ENCODE data around the gene ZNF215.

The ZNF215 gene

DNA sequence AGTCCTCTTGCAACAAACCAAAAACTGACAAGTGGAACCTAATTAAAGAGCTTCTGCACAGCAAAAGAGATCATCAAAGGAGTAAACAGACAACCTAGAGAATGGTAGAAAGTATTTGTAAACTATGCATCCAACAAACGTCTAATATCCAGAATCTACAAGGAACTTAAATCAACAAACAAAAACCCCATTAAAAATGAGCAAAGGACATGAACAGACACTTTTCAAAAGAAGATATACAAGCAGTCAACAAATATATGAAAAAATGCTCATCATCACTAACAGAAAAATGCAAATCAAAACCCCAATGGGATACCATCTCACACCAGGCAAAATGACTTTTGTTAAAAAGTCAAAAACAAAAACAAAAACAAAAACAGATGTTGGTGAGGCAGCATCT is 60.3 kb downstream of the ZNF215 start:
- no peaks in the 10 kb centered on the region for H4K20me1 ChIP-seq (ENCODE audit: insufficient read depth, low read length)
- no peaks in the 10 kb centered on the region for H3K27me3 ChIP-seq (ENCODE audit: insufficient read depth, low read length, poor library complexity)
- ATAC-seq (ENCODE audit: insufficient read depth, low read depth) (no peak), DNase-seq (no peak)
- H2AFZ ChIP-seq (ENCODE audit: low read depth, low read length), result no peak overlapping the region
- H3K9ac ChIP-seq (ENCODE audit: low read depth, low read length), result no peak overlapping the region
- no peaks in the 10 kb centered on the region for H3K9me3 ChIP-seq (ENCODE audit: insufficient read depth, low read length, severe bottlenecking)
- no peak for TF ChIP-seq EZH2 (IDR thresholded peaks at IDR 0.05; ENCODE audit: borderline replicate concordance, low read depth, low read length, severe bottlenecking)
- TF ChIP-seq CTCF (IDR thresholded peaks at IDR 0.05; ENCODE audit: borderline replicate concordance, extremely low read depth, low read length, poor library complexity, severe bottlenecking), result no peak
- no peak overlapping the region for H3K4me2 ChIP-seq (ENCODE audit: insufficient read depth, low read length)
- no peak overlapping the region for H3K4me3 ChIP-seq (ENCODE audit: low read depth in 1 of 2, low read length in 2 of 2)
- no peaks in the 10 kb centered on the region for H3K4me1 ChIP-seq (ENCODE audit: insufficient read depth, low read length)
- H3K27ac ChIP-seq (ENCODE audit: low read length), result no peak overlapping the region
- no peaks in the 10 kb centered on the region for H3K36me3 ChIP-seq (ENCODE audit: insufficient read depth, low read length)
- H3K79me2 ChIP-seq (ENCODE audit: insufficient read depth, low read length), result no peaks in the 10 kb centered on the region

GRCh38 chr11:6988506-6988905 is 62.3 kb downstream of the ZNF215 start:
- no peak overlapping the region for H3K27ac ChIP-seq (ENCODE audit: low read length)
- H3K27me3 ChIP-seq (ENCODE audit: insufficient read depth, low read length, poor library complexity), result no peaks in the 10 kb centered on the region
- no peaks in the 10 kb centered on the region for H3K9me3 ChIP-seq (ENCODE audit: insufficient read depth, low read length, severe bottlenecking)
- no peak overlapping the region for H2AFZ ChIP-seq (ENCODE audit: low read depth, low read length)
- no peak overlapping the region for H3K4me2 ChIP-seq (ENCODE audit: insufficient read depth, low read length)
- H3K9ac ChIP-seq (ENCODE audit: low read depth, low read length), result no peak overlapping the region
- DNase-seq (no peak), ATAC-seq (ENCODE audit: insufficient read depth, low read depth) (no peak)
- no peaks in the 10 kb centered on the region for H3K79me2 ChIP-seq (ENCODE audit: insufficient read depth, low read length)
- H3K36me3 ChIP-seq (ENCODE audit: insufficient read depth, low read length), result no peaks in the 10 kb centered on the region
- no peak overlapping the region for H3K4me3 ChIP-seq (ENCODE audit: low read depth in 1 of 2, low read length in 2 of 2)
- H3K4me1 ChIP-seq (ENCODE audit: insufficient read depth, low read length), result no peaks in the 10 kb centered on the region
- no peaks in the 10 kb centered on the region for H4K20me1 ChIP-seq (ENCODE audit: insufficient read depth, low read length)
- TF ChIP-seq CTCF (IDR thresholded peaks at IDR 0.05; ENCODE audit: borderline replicate concordance, extremely low read depth, low read length, poor library complexity, severe bottlenecking) (no peak), EZH2 (IDR thresholded peaks at IDR 0.05; ENCODE audit: borderline replicate concordance, low read depth, low read length, severe bottlenecking) (no peak)

DNA sequence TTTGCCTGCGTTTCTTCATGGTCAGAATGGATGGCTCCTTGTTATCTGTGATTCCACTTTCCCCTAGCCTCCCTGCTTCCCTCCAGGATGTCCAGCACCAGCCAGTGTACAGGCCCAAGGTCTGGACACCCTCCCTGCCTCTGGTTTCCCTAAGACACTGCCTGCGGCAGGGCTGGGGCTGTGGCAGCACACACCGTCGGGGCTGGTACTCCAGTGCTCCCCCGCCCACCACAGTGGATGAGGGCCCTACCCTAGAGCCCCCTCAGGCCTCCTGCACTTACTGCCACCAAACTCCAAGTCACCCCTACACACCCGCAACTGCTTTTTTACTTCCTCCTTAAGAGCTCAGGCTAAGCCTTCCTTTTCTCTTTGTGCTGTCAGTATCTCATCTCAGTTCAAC is 65.0 kb downstream of the ZNF215 start:
- no peaks in the 10 kb centered on the region for H3K79me2 ChIP-seq (ENCODE audit: insufficient read depth, low read length)
- peaks cover 3% of the 10 kb centered on the region for H3K27me3 ChIP-seq (ENCODE audit: insufficient read depth, low read length, poor library complexity)
- no peak overlapping the region for H3K4me2 ChIP-seq (ENCODE audit: insufficient read depth, low read length)
- H3K9me3 ChIP-seq (ENCODE audit: insufficient read depth, low read length, severe bottlenecking), result no peaks in the 10 kb centered on the region
- H2AFZ ChIP-seq (ENCODE audit: low read depth, low read length), result no peak overlapping the region
- H3K4me3 ChIP-seq (ENCODE audit: low read depth in 1 of 2, low read length in 2 of 2), result no peak overlapping the region
- ATAC-seq (ENCODE audit: insufficient read depth, low read depth) (no peak), DNase-seq (no peak)
- no peak overlapping the region for H3K27ac ChIP-seq (ENCODE audit: low read length)
- no peaks in the 10 kb centered on the region for H3K36me3 ChIP-seq (ENCODE audit: insufficient read depth, low read length)
- no peaks in the 10 kb centered on the region for H3K4me1 ChIP-seq (ENCODE audit: insufficient read depth, low read length)
- no peak overlapping the region for H3K9ac ChIP-seq (ENCODE audit: low read depth, low read length)
- TF ChIP-seq CTCF (IDR thresholded peaks at IDR 0.05; ENCODE audit: borderline replicate concordance, extremely low read depth, low read length, poor library complexity, severe bottlenecking) (no peak), EZH2 (IDR thresholded peaks at IDR 0.05; ENCODE audit: borderline replicate concordance, low read depth, low read length, severe bottlenecking) (no peak)
- no peaks in the 10 kb centered on the region for H4K20me1 ChIP-seq (ENCODE audit: insufficient read depth, low read length)

GRCh38 chr11:6992026-6992425 is 65.8 kb downstream of the ZNF215 start:
- no peaks in the 10 kb centered on the region for H3K4me1 ChIP-seq (ENCODE audit: insufficient read depth, low read length)
- no peak overlapping the region for H3K4me3 ChIP-seq (ENCODE audit: low read depth in 1 of 2, low read length in 2 of 2)
- no peaks in the 10 kb centered on the region for H3K36me3 ChIP-seq (ENCODE audit: insufficient read depth, low read length)
- TF ChIP-seq CTCF (IDR thresholded peaks at IDR 0.05; ENCODE audit: borderline replicate concordance, extremely low read depth, low read length, poor library complexity, severe bottlenecking), result no peak
- TF ChIP-seq EZH2 (IDR thresholded peaks at IDR 0.05; ENCODE audit: borderline replicate concordance, low read depth, low read length, severe bottlenecking), result no peak
- H3K27me3 ChIP-seq (ENCODE audit: insufficient read depth, low read length, poor library complexity), result peaks cover 3% of the 10 kb centered on the region
- no peak overlapping the region for H3K9ac ChIP-seq (ENCODE audit: low read depth, low read length)
- no peak overlapping the region for H3K4me2 ChIP-seq (ENCODE audit: insufficient read depth, low read length)
- H3K27ac ChIP-seq (ENCODE audit: low read length), result no peak overlapping the region
- ATAC-seq (ENCODE audit: insufficient read depth, low read depth), result no peak
- DNase-seq, result no peak
- H3K79me2 ChIP-seq (ENCODE audit: insufficient read depth, low read length), result no peaks in the 10 kb centered on the region
- no peaks in the 10 kb centered on the region for H4K20me1 ChIP-seq (ENCODE audit: insufficient read depth, low read length)
- H2AFZ ChIP-seq (ENCODE audit: low read depth, low read length), result no peak overlapping the region
- no peaks in the 10 kb centered on the region for H3K9me3 ChIP-seq (ENCODE audit: insufficient read depth, low read length, severe bottlenecking)

Measured in DND-41 (cell line).